OCI-LY1 (cell line): ENCODE results near the gene CAPRIN2.

Experiments
- CTCF ChIP-seq: fragments of 200-600 bp; sonication (generic), shearing (Covaris generic); IDR thresholded peaks from 2 replicates; pipeline ENCODE4 v1.5.1; 2017; ENCODE audit warnings: mild to moderate bottlenecking, antibody characterized with exemption, low read length, moderate library complexity, mixed read lengths
- EZH2 ChIP-seq: fragments of 200-600 bp; sonication (generic), shearing (Covaris generic); IDR thresholded peaks from 2 replicates; pipeline ENCODE4 v1.8.0; 2017; ENCODE audit warnings: borderline replicate concordance, mixed run types, mild to moderate bottlenecking, antibody characterized with exemption, low read length, moderate library complexity, mixed read lengths

- TF ChIP-seq CTCF: no peak
- no peak for TF ChIP-seq EZH2
Measured at GRCh38 chr12:30797689-30798088, 42.9 kb upstream of the CAPRIN2 start.
